Measurements from ENCODE around the gene ZNF462. TPM values are rescaled to one million over a fixed set of nuclear protein-coding genes. Genes with fewer than 3 reads are reported as not detected.

The ZNF462 gene
- total RNA-seq, 4 donors from 2014 or later, result 17.8 to 22.3 (median 21.4) TPM

DNA sequence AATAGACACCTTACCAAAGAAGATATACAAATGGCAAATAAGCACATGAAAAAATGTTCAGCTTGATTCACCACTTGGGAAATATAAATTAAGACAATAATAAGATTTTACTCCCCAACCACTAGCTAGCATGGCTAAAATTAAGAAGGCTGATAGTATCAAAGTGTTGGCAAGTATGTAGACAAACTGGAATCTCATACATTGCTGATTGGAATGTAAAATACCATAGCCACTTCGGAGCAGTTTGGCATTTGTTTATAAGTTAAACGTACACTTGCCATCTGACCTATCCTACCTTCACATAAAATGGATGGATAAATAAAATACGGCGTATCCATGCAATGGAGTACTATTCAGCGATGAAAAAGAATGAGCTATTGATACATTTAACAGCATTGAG, 129.2 kb downstream of the ZNF462 start:
- Histone ChIP-seq H3K4me3 (no peak overlapping the region), H3K9me3 (no peaks in the 10 kb centered on the region), H3K27ac (no peak overlapping the region), H3K4me1 (no peaks in the 10 kb centered on the region), H3K27me3 (no peaks in the 10 kb centered on the region), H3K36me3 (peaks cover 0 to 68% (median 0%) of the 10 kb centered on the region in 3 donors)
- WGBS, 2 donors, result 96 to 98% methylated on average over 5 of the region's 5 CpGs
- no peak for TF ChIP-seq POLR2A (IDR thresholded peaks at IDR 0.05)
- TF ChIP-seq CTCF (IDR thresholded peaks at IDR 0.05), result no peak
- intact Hi-C loops (cut with DNase I), result no loop called here
- DNase-seq, result no peak

GRCh38 chr9:106993603-106994002, 130.6 kb downstream of the ZNF462 start:
- intact Hi-C loops (cut with DNase I), result no loop called here
- H3K36me3 ChIP-seq, result peaks cover 0 to 67% (median 0%) of the 10 kb centered on the region in 3 donors
- H3K9me3 ChIP-seq, result no peaks in the 10 kb centered on the region
- H3K27me3 ChIP-seq, result no peaks in the 10 kb centered on the region
- no peaks in the 10 kb centered on the region for H3K4me1 ChIP-seq
- WGBS, 2 donors, result 86 to 100% methylated on average over 1 of the region's 1 CpG
- no peak overlapping the region for H3K4me3 ChIP-seq
- no peak for DNase-seq
- TF ChIP-seq POLR2A (IDR thresholded peaks at IDR 0.05) (no peak), CTCF (IDR thresholded peaks at IDR 0.05) (no peak)
- H3K27ac ChIP-seq, result no peak overlapping the region

DNA sequence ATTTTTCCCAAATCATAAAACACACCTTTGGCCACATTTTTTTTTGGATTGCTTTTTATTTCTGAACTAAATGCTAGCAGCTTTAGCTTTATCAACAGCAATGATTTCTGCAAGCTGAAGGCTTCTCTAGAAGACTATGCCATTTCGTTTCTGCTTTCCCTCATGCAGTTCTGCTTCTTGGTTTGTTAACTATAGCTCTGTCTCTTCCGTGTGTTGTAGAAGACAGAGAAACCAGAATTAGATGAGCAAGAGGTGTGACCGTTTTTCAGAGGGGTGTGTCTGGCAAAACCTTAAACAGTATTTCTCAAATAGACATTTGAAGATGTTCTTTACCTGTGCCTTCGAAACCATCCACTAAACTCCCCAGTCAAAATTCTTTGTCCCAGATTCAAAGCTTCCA, 131.5 kb downstream of the ZNF462 start:
- no peak overlapping the region for H3K4me3 ChIP-seq
- 76 to 81% methylated on average over 4 of the region's 4 CpGs for WGBS, 2 donors
- H3K36me3 ChIP-seq, result peaks cover 0 to 65% (median 0%) of the 10 kb centered on the region in 3 donors
- no peaks in the 10 kb centered on the region for H3K9me3 ChIP-seq
- H3K4me1 ChIP-seq, result no peaks in the 10 kb centered on the region
- DNase-seq, result no peak
- no peak for TF ChIP-seq CTCF (IDR thresholded peaks at IDR 0.05)
- no peak for TF ChIP-seq POLR2A (IDR thresholded peaks at IDR 0.05)
- H3K27me3 ChIP-seq, result no peaks in the 10 kb centered on the region
- H3K27ac ChIP-seq, result no peak overlapping the region
- intact Hi-C loops (cut with DNase I), result no loop called here

GRCh38 chr9:107000218-107000617, 137.3 kb downstream of the ZNF462 start:
- Histone ChIP-seq H3K4me1 (no peaks in the 10 kb centered on the region), H3K4me3 (no peak overlapping the region), H3K27ac (no peak overlapping the region), H3K27me3 (no peaks in the 10 kb centered on the region), H3K9me3 (no peaks in the 10 kb centered on the region), H3K36me3 (peaks cover 0 to 67% (median 0%) of the 10 kb centered on the region in 3 donors)
- intact Hi-C loops (cut with DNase I), result no loop called here
- TF ChIP-seq POLR2A (IDR thresholded peaks at IDR 0.05) (no peak), CTCF (IDR thresholded peaks at IDR 0.05) (no peak)
- WGBS, 2 donors, result 66 to 69% methylated on average over 3 of the region's 3 CpGs
- no peak for DNase-seq

GRCh38 chr9:107005201-107005600, 142.2 kb downstream of the ZNF462 start:
- DNase-seq, result no peak
- Histone ChIP-seq H3K4me1 (no peaks in the 10 kb centered on the region), H3K27ac (no peak overlapping the region), H3K9me3 (no peaks in the 10 kb centered on the region), H3K4me3 (no peak overlapping the region), H3K36me3 (peaks cover 0 to 84% (median 6%) of the 10 kb centered on the region in 3 donors), H3K27me3 (no peaks in the 10 kb centered on the region)
- intact Hi-C loops (cut with DNase I), result no loop called here
- TF ChIP-seq POLR2A (IDR thresholded peaks at IDR 0.05) (no peak), CTCF (IDR thresholded peaks at IDR 0.05) (no peak)
- 84 to 95% methylated on average over 3 of the region's 3 CpGs for WGBS, 2 donors
